OCI-LY1 (cell line): ENCODE measurements around the gene DMD.

ENCODE experiments used
- H2AFZ ChIP-seq: fragments of 200-600 bp; sonication (generic), shearing (Covaris generic); 2 replicates; pipeline ENCODE4 v1.6.0; 2014; ENCODE audit warnings: antibody characterized with exemption, mild to moderate bottlenecking, low read length
- H3F3A ChIP-seq: fragments of 200-600 bp; sonication (generic), shearing (Covaris generic); 2 replicates; pipeline ENCODE4 v1.6.0; 2014; ENCODE audit warnings: mild to moderate bottlenecking, antibody characterized with exemption, low read length, moderate library complexity; ENCODE audit not compliant: insufficient read depth
- H3K27ac ChIP-seq: fragments of 200-600 bp; sonication (generic); 2 replicates; pipeline ENCODE4 v1.5.1; 2014; ENCODE audit warnings: low read length, mixed run types, mild to moderate bottlenecking, low read depth; ENCODE audit not compliant: poor library complexity, severe bottlenecking
- H3K27me3 ChIP-seq: fragments of 200-600 bp; sonication (generic); 2 replicates; pipeline ENCODE4 v1.6.0; 2014; ENCODE audit warnings: antibody characterized with exemption, mild to moderate bottlenecking, low read length, moderate library complexity; ENCODE audit not compliant: insufficient read depth
- H3K36me3 ChIP-seq: fragments of 200-600 bp; sonication (generic); 2 replicates; pipeline ENCODE4 v1.6.1; 2014; ENCODE audit warnings: mild to moderate bottlenecking, antibody characterized with exemption, low read length, moderate library complexity, mixed read lengths; ENCODE audit not compliant: insufficient read depth
- H3K4me1 ChIP-seq: fragments of 200-600 bp; sonication (generic); 2 replicates; pipeline ENCODE4 v1.5.1; 2014; ENCODE audit warnings: mild to moderate bottlenecking, low read length, moderate library complexity; ENCODE audit not compliant: insufficient read depth, severe bottlenecking
- H3K4me2 ChIP-seq: fragments of 200-600 bp; sonication (generic), shearing (Covaris generic); 2 replicates; pipeline ENCODE4 v1.6.1; 2014; ENCODE audit warnings: low read length
- H3K4me3 ChIP-seq: fragments of 200-600 bp; sonication (generic); 2 replicates; pipeline ENCODE4 v1.5.1; 2014; ENCODE audit warnings: low read length, low read depth, mild to moderate bottlenecking, mixed read lengths; ENCODE audit not compliant: poor library complexity, severe bottlenecking
- H3K79me2 ChIP-seq: fragments of 200-600 bp; shearing (Covaris generic); 2 replicates; pipeline ENCODE4 v1.6.1; 2016; ENCODE audit warnings: mixed run types, low read length, mixed read lengths; ENCODE audit not compliant: insufficient read depth
- H3K9ac ChIP-seq: fragments of 200-600 bp; sonication (generic), shearing (Covaris generic); 2 replicates; pipeline ENCODE4 v1.6.1; 2014; ENCODE audit warnings: mild to moderate bottlenecking, low read length, mixed read lengths
- H3K9me2 ChIP-seq: fragments of 200-600 bp; sonication (generic), shearing (Covaris generic); 2 replicates; pipeline ENCODE4 v1.6.1; 2014; ENCODE audit warnings: low read depth, mild to moderate bottlenecking, low read length, mixed read lengths
- H3K9me3 ChIP-seq: fragments of 200-600 bp; shearing (Covaris generic); 2 replicates; pipeline ENCODE4 v1.6.1; 2014; ENCODE audit warnings: low read length, mixed read lengths
- H4K20me1 ChIP-seq: fragments of 200-600 bp; sonication (generic), shearing (Covaris generic); 2 replicates; pipeline ENCODE4 v1.6.0; 2016; ENCODE audit warnings: mild to moderate bottlenecking, low read length; ENCODE audit not compliant: insufficient read depth
- EZH2 ChIP-seq: fragments of 200-600 bp; sonication (generic), shearing (Covaris generic); IDR thresholded peaks from 2 replicates; pipeline ENCODE4 v1.8.0; 2017; ENCODE audit warnings: borderline replicate concordance, mixed run types, mild to moderate bottlenecking, antibody characterized with exemption, low read length, moderate library complexity, mixed read lengths
- TF ChIP-seq, protein P1 (sequence below): fragments of 200-600 bp; sonication (generic), shearing (Covaris generic); IDR thresholded peaks from 2 replicates; pipeline ENCODE4 v1.5.1; 2017; ENCODE audit warnings: mild to moderate bottlenecking, antibody characterized with exemption, low read length, moderate library complexity, mixed read lengths

Gene DMD

DNA sequence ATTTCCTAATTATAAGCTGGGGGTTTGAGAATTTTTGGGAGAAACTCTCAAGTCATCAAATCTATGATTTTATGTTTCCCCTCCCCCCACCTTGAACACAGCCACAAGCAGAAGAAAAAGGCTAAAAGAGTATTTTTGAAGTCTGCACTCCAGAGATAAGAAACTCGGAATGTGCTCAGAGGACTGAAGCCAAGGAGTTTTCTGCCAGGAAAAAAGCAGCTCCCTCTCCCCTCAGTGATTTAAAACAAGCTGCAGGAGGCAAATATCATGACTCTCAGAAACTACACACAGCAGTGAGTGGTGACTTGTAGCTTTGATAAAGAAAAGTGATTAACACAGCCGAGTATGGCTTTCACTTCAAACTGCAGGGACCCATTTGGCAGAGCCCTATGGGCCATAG is 1339.3 kb downstream of the DMD start:
- no peaks in the 10 kb centered on the region for H3K27me3 ChIP-seq
- H3F3A ChIP-seq = no peaks in the 10 kb centered on the region
- H3K9me2 ChIP-seq = no peaks in the 10 kb centered on the region
- H3K4me1 ChIP-seq = no peaks in the 10 kb centered on the region
- H3K36me3 ChIP-seq = no peaks in the 10 kb centered on the region
- no peaks in the 10 kb centered on the region for H4K20me1 ChIP-seq
- no peaks in the 10 kb centered on the region for H3K9me3 ChIP-seq
- no peaks in the 10 kb centered on the region for H3K79me2 ChIP-seq
- no peak overlapping the region for H3K4me2 ChIP-seq
- H3K27ac ChIP-seq = no peak overlapping the region
- H2AFZ ChIP-seq = no peak overlapping the region
- H3K9ac ChIP-seq = no peak overlapping the region
- no peak overlapping the region for H3K4me3 ChIP-seq
- TF ChIP-seq EZH2 = no peak
- TF ChIP-seq, protein P1, sequence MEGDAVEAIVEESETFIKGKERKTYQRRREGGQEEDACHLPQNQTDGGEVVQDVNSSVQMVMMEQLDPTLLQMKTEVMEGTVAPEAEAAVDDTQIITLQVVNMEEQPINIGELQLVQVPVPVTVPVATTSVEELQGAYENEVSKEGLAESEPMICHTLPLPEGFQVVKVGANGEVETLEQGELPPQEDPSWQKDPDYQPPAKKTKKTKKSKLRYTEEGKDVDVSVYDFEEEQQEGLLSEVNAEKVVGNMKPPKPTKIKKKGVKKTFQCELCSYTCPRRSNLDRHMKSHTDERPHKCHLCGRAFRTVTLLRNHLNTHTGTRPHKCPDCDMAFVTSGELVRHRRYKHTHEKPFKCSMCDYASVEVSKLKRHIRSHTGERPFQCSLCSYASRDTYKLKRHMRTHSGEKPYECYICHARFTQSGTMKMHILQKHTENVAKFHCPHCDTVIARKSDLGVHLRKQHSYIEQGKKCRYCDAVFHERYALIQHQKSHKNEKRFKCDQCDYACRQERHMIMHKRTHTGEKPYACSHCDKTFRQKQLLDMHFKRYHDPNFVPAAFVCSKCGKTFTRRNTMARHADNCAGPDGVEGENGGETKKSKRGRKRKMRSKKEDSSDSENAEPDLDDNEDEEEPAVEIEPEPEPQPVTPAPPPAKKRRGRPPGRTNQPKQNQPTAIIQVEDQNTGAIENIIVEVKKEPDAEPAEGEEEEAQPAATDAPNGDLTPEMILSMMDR = no peak

DNA sequence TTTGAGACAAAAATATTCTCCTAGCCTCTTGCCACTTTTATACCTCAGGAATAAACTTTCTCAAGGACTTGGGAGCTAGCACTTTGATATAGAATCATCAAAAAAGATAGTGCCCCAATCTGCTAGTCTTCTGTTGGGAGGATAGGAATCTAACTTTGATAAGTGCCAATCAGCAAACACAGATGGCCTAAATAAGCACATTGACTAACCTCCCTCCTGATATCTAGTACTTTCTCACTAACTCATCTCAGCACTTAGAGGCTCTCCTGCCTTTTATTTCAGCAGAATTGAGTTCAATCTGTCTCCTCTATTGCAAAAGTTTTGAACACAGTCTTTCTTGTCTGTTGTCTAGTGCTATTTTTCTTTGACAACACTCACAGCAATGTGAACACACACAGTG is 1341.1 kb downstream of the DMD start:
- no peak for TF ChIP-seq EZH2
- TF ChIP-seq, protein P1 = no peak
- Histone ChIP-seq H3K9me2 (no peaks in the 10 kb centered on the region), H3K36me3 (no peaks in the 10 kb centered on the region)

DNA sequence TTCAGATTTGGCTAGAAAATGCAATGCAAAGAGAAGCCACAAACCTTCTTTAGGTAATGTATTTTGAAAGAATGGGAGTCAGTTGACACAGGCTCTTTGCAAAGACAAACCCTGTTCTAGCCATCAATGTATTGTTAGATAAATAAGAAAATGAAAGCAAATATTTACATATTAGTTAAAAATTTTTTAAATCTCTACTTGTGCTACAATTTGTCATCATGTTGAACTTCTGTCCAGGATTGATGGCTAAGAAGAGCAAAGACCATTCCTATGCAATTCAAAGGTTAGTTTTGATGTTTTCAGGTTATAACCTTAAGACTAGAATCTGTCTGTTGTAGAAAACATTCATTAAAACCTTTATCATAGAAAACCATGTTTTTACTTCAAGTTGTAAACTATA is 1350.7 kb downstream of the DMD start:
- no peak overlapping the region for H3K27ac ChIP-seq
- no peak overlapping the region for H3K4me3 ChIP-seq
- no peaks in the 10 kb centered on the region for H3K79me2 ChIP-seq
- no peak overlapping the region for H2AFZ ChIP-seq
- no peak overlapping the region for H3K9ac ChIP-seq
- H3K27me3 ChIP-seq = no peaks in the 10 kb centered on the region
- no peaks in the 10 kb centered on the region for H3K36me3 ChIP-seq
- no peaks in the 10 kb centered on the region for H3F3A ChIP-seq
- no peaks in the 10 kb centered on the region for H4K20me1 ChIP-seq
- TF ChIP-seq EZH2 = no peak
- TF ChIP-seq, protein P1 = no peak
- H3K4me2 ChIP-seq = no peak overlapping the region
- H3K9me3 ChIP-seq = no peaks in the 10 kb centered on the region
- H3K4me1 ChIP-seq = no peaks in the 10 kb centered on the region
- H3K9me2 ChIP-seq = no peaks in the 10 kb centered on the region

More for the DNA sequence above, 1341.1 kb downstream of the DMD start:
- Histone ChIP-seq H3K27me3 (no peaks in the 10 kb centered on the region), H3F3A (no peaks in the 10 kb centered on the region), H3K79me2 (no peaks in the 10 kb centered on the region), H3K27ac (no peak overlapping the region), H2AFZ (no peak overlapping the region), H4K20me1 (no peaks in the 10 kb centered on the region), H3K9me3 (no peaks in the 10 kb centered on the region), H3K4me1 (no peaks in the 10 kb centered on the region), H3K9ac (no peak overlapping the region), H3K4me3 (no peak overlapping the region), H3K4me2 (no peak overlapping the region)
